Measurements from ENCODE around the gene PPP1R9B.

The PPP1R9B gene

DNA sequence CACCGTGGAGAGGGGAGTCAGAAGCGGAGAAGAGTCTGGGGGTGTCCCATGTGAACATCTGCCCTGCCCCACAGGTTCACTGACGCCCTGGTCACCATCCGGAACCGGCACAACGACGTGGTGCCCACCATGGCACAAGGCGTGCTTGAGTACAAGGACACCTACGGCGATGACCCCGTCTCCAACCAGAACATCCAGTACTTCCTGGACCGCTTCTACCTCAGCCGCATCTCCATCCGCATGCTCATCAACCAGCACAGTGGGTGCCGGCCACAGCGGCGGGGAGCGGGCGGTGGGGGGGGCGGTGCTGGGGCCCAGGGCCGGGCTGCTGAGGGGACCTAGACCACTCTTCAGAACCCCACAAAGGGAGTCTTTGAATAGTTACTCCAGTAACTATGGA is 44.7 kb downstream of the PPP1R9B start:
- ATAC-seq (no peak), DNase-seq (no peak)

DNA sequence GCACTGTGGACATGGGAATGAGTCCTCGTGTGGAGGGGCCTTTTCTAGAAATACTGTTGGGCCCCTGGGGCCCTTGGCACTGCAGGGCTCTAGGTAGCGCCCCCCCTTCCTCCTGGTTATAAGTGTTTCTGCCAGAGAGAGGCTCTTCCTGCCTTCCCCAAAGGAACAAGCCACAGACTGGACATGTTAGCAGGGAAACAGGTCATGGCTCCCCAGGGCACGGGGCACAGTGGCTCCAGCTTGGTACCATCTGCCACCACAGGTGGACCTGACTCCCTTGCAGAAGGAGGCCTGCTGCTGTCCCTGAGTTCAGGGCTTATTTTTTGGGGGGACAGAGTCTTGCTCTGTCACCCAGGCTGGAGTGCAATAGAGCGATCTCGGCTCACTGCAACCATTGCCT is 46.5 kb downstream of the PPP1R9B start:
- DNase-seq (no peak), ATAC-seq (no peak)

DNA sequence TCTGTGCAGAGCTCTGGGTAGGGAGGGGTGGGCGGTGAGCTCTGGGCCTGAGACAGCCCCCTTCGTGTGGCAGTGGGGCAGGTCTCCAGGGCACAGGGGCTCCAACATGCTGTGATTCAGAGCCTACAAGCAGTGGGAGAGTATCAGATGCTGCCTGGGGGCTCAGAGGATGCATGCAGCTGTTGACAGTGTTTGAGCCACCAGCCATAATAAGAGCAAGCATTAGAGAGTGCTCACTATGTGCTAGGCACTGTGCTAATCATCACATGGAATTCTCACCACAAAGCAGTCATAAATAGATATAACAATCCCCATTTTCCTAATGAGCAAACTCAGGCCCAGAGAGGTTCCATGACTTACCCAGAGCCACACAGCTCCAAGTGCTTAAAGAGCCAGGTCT is 47.2 kb downstream of the PPP1R9B start:
- no peak for ATAC-seq
- DNase-seq: no peak

DNA sequence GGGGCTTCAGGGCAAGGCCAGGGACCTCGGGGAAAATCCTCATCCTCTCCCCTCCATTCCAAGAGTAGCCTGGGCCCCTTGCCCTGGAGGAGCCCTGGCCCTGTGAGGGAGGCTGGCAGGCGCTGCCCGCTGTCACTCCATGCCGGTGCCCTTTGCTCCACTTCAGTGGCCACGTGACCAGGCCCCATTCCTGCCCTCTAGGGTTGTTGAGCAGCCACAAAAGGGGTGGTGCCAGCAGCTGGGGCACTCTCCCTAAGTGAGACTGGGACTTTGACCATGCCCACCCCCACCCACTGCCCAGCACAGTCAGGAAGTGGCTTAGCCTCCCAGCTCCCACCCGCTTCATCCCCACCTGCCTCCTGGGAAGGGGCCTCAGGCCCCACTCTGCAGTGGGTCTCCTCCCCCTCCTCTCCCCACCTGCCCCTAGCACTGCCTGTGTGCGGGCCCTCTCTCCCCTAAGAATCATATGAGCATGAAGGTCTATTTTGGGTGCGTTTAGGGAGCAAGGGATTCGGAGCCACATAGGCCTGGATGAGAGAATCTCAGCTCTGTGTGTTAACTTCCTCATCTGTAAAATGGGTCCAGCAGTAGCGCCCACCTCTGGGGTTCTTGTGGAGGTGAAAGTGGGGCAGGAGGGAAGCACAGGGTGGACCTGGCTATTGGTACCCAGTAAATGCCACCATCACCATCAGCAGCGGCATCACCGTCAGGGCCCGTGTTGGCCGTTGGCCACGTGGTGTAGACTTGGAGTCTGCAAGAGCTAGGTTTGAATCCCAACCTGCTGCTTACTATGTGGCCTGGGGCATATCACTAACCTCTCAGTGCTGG is 48.1 kb downstream of the PPP1R9B start:
- ATAC-seq (no peak), DNase-seq (no peak)

DNA sequence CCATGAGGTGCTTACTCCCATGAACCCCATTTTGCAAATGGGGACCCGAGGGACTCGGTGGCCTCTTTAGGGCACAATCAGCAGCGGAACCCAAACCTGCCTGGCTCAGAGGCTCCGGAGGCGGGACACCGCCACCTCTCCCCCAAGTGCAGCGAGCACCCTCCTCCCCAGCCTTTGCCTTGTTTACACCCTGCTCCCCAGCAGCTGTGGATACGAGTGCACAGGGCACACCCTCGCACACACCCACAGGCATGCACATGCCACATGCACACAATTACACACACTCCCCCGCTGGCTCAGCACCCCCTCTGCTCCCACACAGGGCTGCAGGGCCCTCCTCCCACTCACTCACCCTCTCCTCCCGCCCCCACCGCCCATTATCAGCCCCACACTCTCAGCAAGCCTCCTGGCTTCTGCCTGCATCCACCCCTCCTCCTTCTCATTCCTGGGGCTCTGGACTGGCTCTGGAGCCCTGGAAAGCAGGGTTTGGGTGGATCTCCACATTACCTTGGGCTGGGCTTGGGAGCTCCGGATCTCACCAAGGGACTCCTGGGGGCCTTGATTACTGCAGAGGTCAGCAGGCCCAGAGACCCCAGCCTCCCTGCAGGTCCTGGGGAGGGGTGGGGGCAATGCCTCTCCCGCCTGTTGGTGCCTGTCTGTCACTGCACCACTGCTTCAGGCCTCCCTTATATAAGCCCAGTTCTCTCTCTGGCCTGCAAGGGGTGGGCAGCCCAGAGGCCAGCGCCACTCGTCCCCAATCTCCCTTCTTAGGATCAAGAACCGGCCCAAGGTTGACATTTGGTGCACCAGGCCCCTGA is 48.9 kb downstream of the PPP1R9B start:
- DNase-seq (no peak), ATAC-seq (no peak)

DNA sequence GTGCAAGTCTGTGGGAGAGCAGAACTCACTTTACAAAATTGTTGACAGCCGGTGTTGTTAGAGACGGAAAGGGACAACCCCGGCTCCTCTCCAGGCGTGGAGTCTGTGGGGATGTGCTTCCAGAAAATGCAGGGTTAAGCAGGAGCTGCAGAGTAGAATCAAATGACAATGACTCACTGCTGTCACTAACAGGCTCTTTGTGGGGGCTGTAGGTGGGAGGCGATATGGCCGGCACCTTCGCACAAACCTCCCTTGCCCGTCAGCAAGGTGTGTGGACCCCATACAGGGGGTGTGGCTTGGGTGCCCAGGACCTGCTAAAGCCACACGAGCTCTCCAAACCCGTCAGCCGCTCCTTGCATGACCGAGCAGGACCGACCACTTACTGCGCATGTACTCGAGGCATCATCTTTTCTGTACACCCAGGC is 49.5 kb downstream of the PPP1R9B start:
- ATAC-seq (no peak), DNase-seq (no peak)

DNA sequence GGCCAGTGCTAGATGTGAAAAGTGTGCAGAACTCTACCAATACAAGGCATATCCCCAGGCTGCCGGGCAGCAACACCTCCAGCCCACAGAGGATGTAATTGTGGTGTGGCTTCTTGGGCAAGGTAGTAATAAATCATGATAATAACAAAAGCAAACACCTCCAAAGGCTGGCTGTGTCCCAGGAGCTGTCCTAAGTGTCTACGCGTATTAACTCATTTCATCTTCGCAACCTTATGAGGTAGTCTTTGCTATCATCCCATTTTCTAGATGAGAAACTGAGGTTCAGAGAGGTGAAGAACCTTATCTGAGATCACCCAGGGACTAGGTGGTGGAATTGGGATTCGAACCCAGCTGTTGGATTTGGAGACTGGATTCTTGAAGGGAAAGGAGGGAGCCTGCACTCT is 50.0 kb downstream of the PPP1R9B start:
- ATAC-seq (no peak), DNase-seq (no peak)

DNA sequence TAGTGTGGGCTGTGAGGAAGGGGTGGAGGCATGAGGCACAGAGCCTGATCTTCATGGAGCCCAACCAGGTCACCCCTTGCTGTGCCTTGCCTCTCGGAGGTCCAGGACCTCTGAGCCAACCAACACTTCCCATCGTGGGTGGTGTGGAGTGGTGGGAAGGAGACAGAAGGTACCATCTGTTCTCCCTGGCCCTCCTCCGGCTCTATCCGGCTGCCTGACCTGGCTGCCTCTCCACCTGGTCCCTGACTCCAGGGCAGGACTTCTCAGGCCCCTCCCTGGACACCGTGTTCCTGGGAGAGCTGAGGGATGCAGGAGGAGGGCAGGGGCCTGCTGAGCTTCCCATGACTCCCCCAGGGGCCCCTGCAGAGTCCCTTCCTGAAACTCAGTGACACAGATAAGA is 51.5 kb downstream of the PPP1R9B start:
- DNase-seq (no peak), ATAC-seq (no peak)

DNA sequence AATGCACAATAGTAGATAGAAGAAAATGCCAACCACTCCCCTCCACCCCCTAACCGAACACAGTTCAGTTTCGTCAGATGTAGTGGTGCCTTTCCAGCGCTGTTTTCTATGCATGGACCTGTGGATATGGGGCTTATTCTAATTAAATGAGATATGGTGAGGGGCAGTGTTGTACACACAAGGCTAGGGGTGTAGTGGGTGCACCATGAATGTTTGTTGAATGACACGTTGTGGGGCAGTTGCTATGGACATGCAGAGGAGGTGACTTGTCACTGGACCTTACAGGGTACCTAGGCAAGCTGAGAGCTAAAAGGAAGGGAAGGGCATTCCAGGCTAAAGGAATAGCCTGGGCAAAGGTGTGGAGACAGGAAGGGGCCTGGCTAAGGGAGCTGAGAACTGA is 51.9 kb downstream of the PPP1R9B start:
- ATAC-seq: no peak
- DNase-seq: no peak

DNA sequence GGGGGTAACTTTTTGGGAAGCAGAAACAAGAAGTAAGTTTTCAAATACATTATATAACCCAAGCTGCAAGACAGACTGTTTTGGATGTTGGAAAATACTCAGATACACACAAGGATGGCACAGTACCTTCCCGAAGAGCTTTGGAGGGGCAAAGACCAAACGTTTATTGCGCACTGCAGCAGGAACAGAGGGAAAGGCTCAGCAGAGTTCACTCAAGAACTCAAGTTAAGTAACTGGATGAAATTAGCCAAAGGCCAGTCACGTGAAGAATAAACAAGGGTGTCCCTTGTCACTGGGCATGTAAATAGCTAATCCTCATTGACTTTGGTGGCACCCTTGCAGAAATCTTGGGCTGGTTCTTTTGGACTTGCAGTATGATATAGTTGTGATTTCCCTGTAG is 52.6 kb downstream of the PPP1R9B start:
- DNase-seq: no peak
- ATAC-seq: no peak

DNA sequence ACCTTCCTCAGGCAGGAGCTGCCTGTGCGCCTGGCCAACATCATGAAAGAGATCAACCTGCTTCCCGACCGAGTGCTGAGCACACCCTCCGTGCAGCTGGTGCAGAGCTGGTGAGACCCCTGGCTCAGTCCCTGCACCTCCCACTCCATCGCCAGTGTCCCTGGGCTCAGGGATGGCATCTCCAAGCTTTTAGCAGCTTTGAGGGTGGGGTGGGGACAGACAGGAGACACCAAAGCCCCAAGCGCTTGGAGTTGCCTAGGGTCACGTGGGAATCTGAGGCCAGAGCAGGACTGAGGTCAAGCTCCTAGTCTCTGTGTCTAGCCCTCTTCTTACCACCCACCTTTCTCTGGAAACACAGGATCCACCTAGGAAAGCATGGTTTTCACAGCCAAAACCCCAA is 53.0 kb downstream of the PPP1R9B start:
- ATAC-seq (no peak), DNase-seq (no peak)

DNA sequence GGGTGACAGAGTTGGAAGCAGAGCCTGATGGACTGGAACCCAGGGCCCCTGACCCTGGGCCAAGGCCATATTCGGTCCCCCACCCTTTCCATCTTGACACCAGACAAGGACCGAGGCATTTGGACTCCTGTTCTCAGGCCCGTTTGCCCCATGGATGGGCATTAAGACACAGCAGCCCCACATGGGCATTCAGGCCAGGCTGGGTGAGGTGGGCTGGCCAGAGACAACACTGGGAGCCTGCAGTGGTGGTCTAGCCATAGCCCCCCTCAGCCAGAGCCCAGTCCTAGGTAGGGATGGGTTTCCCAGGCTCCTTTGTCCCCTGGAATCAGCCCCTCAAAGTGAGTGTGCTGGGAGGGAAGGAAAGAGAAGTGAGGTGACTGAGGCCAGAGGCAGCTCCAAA is 53.7 kb downstream of the PPP1R9B start:
- DNase-seq (no peak), ATAC-seq (no peak)

DNA sequence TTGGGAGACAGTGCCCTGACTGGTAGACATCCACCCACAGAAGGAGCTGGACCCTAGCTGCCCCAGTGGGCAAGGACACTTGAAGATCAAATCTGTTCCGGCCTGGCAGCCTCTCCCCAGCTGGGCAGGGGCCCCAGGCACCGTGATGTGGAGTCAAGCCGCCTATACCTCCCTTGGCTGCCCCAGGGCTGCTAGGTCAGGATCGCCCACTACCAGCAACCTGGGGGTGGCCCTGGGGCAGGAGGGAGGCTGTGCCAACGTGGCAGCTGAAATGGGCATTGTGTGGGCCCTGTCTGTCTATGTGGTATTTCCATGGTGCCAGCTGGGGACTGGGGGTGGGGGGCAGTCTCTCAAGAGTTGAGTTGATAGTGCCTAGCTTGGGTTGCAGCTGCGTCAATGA is 54.4 kb downstream of the PPP1R9B start:
- DNase-seq (no peak), ATAC-seq (no peak)

DNA sequence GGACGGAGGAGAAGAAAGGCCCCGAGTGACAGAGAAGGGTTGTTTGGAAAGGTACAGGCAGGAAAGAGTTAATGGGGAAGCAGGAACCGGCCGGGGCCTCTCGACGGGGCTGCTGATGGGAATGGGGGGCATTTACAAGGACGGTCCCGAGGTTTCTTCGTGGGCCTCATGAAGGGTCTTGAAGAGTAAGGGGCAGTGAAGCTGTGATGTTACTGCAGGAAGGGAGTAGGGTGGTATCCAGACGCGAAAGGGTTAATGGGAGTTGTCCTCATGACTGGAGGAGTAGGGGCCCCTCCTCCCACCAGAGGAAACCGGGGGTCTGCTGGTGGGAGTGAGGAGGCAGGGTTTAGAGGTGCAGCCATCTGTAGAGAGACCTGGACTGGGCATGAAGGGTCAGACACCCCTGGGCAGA is 54.8 kb downstream of the PPP1R9B start:
- DNase-seq: no peak
- no peak for ATAC-seq

DNA sequence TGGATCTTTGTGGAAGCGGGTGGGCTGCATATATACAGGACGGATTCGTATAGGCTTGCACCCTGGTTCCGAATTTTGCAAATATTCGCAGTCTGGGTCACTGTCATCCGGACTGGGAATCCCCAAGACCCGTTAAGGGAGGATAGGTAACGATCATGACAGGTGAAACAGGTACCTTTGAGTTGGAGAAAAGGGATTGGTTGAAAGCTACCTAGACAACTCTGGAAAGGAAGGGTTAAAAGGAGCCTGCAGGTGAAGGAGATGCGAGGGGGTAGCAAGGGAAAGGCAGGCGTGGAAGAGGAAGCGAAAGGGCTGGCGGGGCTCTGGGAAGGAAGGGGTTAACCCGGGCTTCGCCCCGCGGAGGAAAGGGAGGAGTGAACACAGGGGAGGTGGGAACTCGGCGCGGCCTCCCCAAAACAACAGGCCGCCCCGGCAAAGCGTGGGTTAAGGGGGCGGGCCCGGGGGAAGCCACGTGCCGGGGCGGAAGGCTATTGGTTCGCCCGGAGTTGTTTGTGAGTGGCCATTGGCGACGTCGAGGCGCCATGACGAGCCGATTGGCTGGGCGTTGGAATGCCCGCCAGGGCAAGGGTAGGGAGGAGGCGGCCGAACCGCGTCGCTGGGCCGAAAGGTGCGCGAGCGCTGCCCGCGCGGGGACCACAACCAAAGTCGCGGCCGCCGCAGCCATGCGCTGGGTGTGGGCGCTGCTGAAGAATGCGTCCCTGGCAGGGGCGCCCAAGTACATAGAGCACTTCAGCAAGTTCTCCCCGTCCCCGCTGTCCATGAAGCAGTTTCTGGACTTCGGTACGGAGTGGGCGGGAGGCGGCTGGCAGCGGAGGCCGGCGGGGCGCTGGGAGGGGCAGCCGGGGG is 55.5 kb downstream of the PPP1R9B start, which contains the start of gene PDK2:
PDK2 (plus strand) TSS at position 599 of the 867 bp plus-strand sequence; CDS start at position 684, 85 bp downstream.
- ATAC-seq: peak; percentile 92

DNA sequence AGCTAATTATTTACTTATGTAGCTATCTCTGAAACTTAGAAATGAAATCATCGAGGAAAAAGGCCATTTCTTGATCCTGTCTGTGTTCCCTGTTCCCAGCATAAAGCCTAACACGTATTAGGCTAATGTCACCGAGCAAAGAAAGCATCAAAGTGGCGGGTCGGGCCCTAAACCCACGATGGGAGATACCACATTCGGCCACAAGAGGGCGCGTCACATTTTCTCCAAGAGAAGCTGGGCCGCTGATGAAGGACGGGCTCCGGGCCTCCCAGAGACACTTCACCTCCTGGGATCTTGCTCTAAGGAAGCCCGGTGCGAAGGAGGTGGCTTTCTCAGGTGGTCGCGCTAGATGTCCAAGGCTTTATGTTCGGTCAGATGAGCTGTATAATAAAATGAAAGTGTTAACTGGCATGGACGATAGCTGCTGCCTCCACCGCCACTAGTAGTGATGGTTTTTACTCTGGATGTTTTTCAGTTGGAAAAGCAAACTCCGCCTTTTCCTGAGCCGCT is 56.2 kb downstream of the PPP1R9B start:
- ATAC-seq: peak; percentile 42
- DNase-seq: peak; percentile 94

More for the DNA sequence above, 55.5 kb downstream of the PPP1R9B start, which contains the start of gene PDK2:
- peak; percentile 95 for DNase-seq

DNA sequence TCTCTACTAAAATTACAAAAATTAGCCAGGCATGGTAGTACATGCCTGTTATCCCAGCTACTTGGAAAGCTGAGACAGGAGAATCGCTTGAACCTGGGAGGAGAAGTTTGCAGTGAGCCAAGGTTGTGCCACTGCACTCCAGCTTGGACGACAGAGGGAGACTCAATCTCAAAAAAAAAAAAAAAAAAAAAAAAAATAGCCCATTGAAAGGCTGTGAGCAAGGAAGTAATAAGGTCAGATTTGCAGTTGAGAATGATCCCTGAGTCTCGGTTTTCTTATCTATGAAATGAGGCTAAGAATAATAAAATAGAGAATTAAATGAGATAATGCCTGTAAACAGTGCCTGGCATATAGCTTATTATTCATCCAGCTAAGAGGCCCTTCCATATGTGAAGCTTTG is 56.7 kb downstream of the PPP1R9B start:
- DNase-seq: no peak
- ATAC-seq: no peak

DNA sequence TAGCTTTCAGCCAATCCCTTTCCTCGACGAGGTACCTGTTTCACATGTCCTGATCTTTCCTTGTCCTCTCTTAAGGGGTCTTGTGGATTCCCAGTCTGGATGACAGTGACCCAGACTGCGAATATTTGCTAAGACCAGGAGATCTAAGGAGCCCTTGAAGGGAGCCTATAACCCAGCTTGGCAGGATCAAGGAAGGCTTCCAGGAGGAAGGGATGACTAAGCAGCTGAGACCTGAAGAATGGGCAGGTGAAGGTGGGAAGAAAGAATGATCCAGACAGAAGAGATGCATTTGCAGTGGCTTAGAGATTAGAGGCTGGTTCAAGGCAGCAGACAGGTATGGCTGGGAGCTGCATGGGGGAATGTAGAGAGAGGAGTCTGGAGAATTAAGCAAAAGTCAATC is 57.2 kb downstream of the PPP1R9B start:
- ATAC-seq (no peak), DNase-seq (no peak)

DNA sequence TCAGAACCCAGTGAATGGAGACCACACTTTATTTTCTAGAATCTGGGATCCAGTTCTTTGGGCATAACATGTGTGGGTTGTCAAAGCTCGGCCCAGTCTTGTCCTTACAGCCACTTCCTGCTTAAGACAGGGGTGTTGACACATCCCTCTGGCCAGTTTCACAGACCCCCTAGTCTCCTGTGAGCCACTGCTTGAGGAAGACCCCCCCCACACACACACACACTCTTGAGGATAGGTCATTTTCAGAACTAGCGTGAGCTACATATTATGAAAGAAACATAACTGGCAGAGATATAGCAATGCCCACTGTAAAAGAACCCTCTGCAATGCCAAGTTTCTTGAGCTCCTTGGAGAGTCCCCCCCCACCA is 58.6 kb downstream of the PPP1R9B start:
- ATAC-seq (no peak), DNase-seq (no peak)

DNA sequence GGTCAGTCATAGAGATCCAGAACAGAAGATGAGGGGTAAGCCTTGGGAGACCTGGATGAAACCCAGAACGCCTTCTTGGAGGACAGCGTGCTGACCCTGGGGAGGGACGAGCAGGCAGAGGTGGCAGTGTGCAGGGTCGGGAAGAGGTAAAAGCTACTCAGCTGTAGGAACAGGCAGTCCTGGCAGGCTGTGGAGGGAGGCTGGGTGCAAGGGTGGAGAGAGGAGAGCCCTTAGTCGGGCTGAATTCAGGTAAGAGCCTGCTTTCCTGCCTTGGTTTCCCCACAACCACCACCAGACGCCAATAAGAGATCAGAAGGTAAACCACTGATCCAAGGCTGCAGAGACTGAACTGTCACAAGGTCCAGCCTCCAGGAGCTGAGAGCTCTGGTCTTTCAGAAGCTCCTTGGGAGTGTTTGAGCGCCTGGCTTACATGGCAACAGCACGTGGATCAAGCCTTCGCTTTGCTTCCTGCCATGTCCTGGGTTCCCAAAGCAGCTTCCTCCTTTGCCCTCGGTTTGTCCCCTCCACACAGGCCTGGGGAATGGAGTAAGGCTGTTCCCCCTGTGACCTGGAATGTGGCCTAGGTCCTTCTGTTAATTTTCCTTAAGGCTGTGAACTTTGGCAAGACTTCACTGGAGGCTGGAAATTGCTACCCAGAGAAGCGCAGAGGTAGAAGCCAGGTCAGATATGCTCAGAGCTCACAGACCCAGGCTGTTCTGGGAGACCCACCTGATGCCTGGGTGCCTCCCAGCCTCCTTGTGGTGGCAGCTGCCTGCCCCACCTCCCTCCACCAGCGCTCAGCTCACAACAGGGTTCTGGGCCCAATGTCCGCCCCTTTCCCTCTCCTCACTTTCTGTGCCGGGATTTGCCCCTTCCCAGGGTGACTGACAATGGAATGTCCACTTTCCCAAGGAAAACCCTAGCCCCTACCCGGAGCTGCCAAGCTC is 59.2 kb downstream of the PPP1R9B start:
- no peak for ATAC-seq
- DNase-seq: no peak

DNA sequence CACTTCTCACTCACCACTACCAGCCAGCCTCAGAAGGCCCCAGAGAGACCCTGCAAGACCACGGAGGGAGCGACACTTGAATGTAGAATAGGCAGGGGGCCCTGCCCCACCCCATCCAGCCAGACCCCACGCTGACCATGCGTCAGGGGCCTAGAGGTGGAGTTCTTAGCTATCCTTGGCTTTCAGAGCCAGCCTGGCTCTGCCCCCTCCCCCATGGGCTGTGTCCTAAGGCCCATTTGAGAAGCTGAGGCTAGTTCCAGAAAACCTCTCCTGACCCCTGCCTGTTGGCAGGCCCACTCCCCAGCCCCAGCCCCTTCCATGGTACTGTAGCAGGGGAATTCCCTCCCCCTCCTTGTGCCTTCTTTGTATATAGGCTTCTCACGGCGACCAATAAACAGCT is 60.4 kb downstream of the PPP1R9B start:
- no peak for ATAC-seq
- DNase-seq: no peak
